HL-60 (cell line): ENCODE measurements around the gene PALLD.

Experiments used
- GABPA ChIP-seq: IDR thresholded peaks from 2 replicates; pipeline ENCODE4 v1.6.1; 2012; ENCODE audit warnings: low read depth
- POLR2AphosphoS5 ChIP-seq: IDR thresholded peaks from 2 replicates; pipeline ENCODE4 v1.6.1; 2012; ENCODE audit warnings: low read depth
- TF ChIP-seq, protein P1 (sequence below): IDR thresholded peaks from one replicate; pipeline ENCODE4 v1.5.1; 2011; ENCODE audit warnings: low read length, control low read depth, inconsistent platforms; ENCODE audit not compliant: insufficient read depth

DNA sequence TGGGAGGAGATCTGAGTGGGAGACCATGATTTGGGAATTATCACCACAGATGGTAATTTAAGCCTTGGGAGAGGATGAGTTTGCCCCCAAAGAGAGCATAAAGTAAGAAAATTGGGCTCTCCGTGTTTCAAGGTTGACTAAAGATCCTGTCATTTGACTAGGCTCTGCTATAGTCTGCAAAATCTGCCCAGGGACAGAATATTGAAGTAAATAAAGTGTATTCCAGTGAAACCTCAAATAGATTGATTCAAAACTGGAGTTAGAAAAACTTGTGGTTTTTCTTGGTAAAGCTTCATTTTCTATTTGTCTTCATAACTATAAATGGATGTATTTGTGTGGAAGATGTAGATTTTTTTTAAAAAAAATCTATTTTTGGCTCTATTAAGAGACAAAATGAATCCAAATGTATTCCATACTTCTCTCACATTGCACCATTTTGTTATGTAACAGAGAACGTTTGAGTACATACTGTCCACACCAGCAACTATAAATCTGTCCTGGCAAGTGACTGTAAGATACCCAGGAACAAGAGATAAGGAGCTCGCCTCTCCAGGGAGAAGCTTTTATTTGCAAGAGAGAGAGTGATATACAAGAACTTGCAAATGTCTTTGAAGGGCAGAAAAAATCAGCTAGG is 343.0 kb downstream of the PALLD start:
- TF ChIP-seq, protein P1, sequence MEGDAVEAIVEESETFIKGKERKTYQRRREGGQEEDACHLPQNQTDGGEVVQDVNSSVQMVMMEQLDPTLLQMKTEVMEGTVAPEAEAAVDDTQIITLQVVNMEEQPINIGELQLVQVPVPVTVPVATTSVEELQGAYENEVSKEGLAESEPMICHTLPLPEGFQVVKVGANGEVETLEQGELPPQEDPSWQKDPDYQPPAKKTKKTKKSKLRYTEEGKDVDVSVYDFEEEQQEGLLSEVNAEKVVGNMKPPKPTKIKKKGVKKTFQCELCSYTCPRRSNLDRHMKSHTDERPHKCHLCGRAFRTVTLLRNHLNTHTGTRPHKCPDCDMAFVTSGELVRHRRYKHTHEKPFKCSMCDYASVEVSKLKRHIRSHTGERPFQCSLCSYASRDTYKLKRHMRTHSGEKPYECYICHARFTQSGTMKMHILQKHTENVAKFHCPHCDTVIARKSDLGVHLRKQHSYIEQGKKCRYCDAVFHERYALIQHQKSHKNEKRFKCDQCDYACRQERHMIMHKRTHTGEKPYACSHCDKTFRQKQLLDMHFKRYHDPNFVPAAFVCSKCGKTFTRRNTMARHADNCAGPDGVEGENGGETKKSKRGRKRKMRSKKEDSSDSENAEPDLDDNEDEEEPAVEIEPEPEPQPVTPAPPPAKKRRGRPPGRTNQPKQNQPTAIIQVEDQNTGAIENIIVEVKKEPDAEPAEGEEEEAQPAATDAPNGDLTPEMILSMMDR: no peak
- TF ChIP-seq GABPA (no peak), POLR2AphosphoS5 (no peak)
